ENCODE measurements around the gene COL20A1. TPM values are rescaled to one million over a fixed set of nuclear protein-coding genes. Genes with fewer than 3 reads are reported as not detected.

Gene COL20A1
- total RNA-seq, 2 experiments from 2014 or later: 0.05 TPM; not detected in 1

GRCh38 chr20:63325554-63326313, 32.7 kb downstream of the COL20A1 start:
- intact Hi-C loops (cut with micrococcal nuclease): no loop called here
- Mint-ChIP-seq H3K36me3 (ENCODE audit: low read depth) (no peaks in the 10 kb centered on the region), H3K4me3 (no peak overlapping the region), H3K27ac (no peak overlapping the region), H3K9me3 (no peaks in the 10 kb centered on the region), H3K4me1 (ENCODE audit: low read depth) (peaks cover 5% of the 10 kb centered on the region), H3K27me3 (ENCODE audit: low read depth) (peaks cover 3% of the 10 kb centered on the region)
- DNase-seq: no peak
- CTCF ChIA-PET: no interaction called here

- no peak overlapping the region for H3K4me3 Mint-ChIP-seq
- CTCF ChIA-PET: no interaction called here
Observed at GRCh38 chr20:63326314-63327230, 33.6 kb downstream of the COL20A1 start.

DNA sequence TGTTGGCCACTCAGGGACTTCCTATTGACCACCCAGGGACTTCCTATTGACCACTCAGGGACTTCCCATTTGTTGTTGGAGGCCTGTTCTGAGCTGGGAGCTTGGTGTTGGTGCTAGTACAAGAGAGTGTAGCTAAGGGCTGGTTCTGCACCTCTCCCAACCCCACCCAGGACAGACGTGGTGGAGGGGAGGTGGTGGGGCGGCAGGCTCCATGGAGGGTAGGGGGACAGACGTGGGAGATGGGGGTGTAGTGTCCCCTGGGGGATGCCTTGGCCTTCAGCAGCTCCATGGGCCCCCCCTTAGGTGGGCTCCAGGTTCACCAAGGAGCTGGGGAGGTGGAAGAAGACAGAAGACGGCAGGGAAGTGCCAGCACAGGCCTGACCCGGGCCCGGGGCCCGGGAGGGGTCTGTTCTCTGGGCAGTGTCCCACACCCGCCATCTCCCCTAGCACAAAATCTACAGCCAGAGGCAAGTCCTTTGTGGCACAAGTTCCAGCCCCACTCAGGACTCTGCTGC, 34.3 kb downstream of the COL20A1 start:
- intact Hi-C loops (cut with micrococcal nuclease): no loop called here
- no peak for DNase-seq
- peaks cover 10% of the 10 kb centered on the region for H3K9me3 Mint-ChIP-seq
- no peak overlapping the region for H3K4me3 Mint-ChIP-seq
- no peak overlapping the region for H3K27ac Mint-ChIP-seq
- H3K36me3 Mint-ChIP-seq (ENCODE audit: low read depth): no peaks in the 10 kb centered on the region
- CTCF ChIA-PET: no interaction called here
- peaks cover 5% of the 10 kb centered on the region for H3K4me1 Mint-ChIP-seq (ENCODE audit: low read depth)
- peaks cover 3% of the 10 kb centered on the region for H3K27me3 Mint-ChIP-seq (ENCODE audit: low read depth)

More at GRCh38 chr20:63326314-63327230, 33.6 kb downstream of the COL20A1 start:
- Mint-ChIP-seq H3K4me1 (ENCODE audit: low read depth) (peaks cover 5% of the 10 kb centered on the region), H3K36me3 (ENCODE audit: low read depth) (no peaks in the 10 kb centered on the region), H3K27ac (no peak overlapping the region), H3K9me3 (peaks cover 3% of the 10 kb centered on the region), H3K27me3 (ENCODE audit: low read depth) (peaks cover 3% of the 10 kb centered on the region)
- DNase-seq: no peak
- intact Hi-C loops (cut with micrococcal nuclease): no loop called here

- Mint-ChIP-seq H3K36me3 (ENCODE audit: low read depth) (no peaks in the 10 kb centered on the region), H3K9me3 (peaks cover 10% of the 10 kb centered on the region), H3K4me3 (no peak overlapping the region), H3K27ac (no peak overlapping the region), H3K27me3 (ENCODE audit: low read depth) (peaks cover 2% of the 10 kb centered on the region), H3K4me1 (ENCODE audit: low read depth) (peaks cover 5% of the 10 kb centered on the region)
- no peak for DNase-seq
- intact Hi-C loops (cut with micrococcal nuclease): no loop called here
- CTCF ChIA-PET: no interaction called here
Observed at GRCh38 chr20:63328026-63328700, 35.2 kb downstream of the COL20A1 start.

- Mint-ChIP-seq H3K36me3 (ENCODE audit: low read depth) (no peaks in the 10 kb centered on the region), H3K4me1 (ENCODE audit: low read depth) (peaks cover 5% of the 10 kb centered on the region), H3K9me3 (peaks cover 10% of the 10 kb centered on the region), H3K27ac (no peak overlapping the region), H3K27me3 (ENCODE audit: low read depth) (no peaks in the 10 kb centered on the region), H3K4me3 (no peak overlapping the region)
- intact Hi-C loops (cut with micrococcal nuclease): no loop called here
- CTCF ChIA-PET: no interaction called here
- DNase-seq: no peak
Observed at GRCh38 chr20:63328718-63329275, 35.8 kb downstream of the COL20A1 start.

GRCh38 chr20:63329331-63330083, 36.5 kb downstream of the COL20A1 start:
- peaks cover 5% of the 10 kb centered on the region for H3K4me1 Mint-ChIP-seq (ENCODE audit: low read depth)
- H3K36me3 Mint-ChIP-seq (ENCODE audit: low read depth): no peaks in the 10 kb centered on the region
- intact Hi-C loops (cut with micrococcal nuclease): no loop called here
- DNase-seq: no peak
- H3K27me3 Mint-ChIP-seq (ENCODE audit: low read depth): no peaks in the 10 kb centered on the region
- CTCF ChIA-PET: no interaction called here
- H3K27ac Mint-ChIP-seq: no peak overlapping the region
- H3K9me3 Mint-ChIP-seq: peaks cover 10% of the 10 kb centered on the region
- H3K4me3 Mint-ChIP-seq: no peak overlapping the region

GRCh38 chr20:63330084-63330760, 37.2 kb downstream of the COL20A1 start:
- Mint-ChIP-seq H3K27ac (no peak overlapping the region), H3K27me3 (ENCODE audit: low read depth) (no peaks in the 10 kb centered on the region), H3K36me3 (ENCODE audit: low read depth) (no peaks in the 10 kb centered on the region), H3K4me1 (ENCODE audit: low read depth) (peaks cover 5% of the 10 kb centered on the region), H3K9me3 (peaks cover 10% of the 10 kb centered on the region), H3K4me3 (no peak overlapping the region)
- intact Hi-C loops (cut with micrococcal nuclease): no loop called here
- CTCF ChIA-PET: no interaction called here
- DNase-seq: no peak

- H3K27me3 Mint-ChIP-seq (ENCODE audit: low read depth): peaks cover 5% of the 10 kb centered on the region
- intact Hi-C loops (cut with micrococcal nuclease): no loop called here
- peaks cover 5% of the 10 kb centered on the region for H3K4me1 Mint-ChIP-seq (ENCODE audit: low read depth)
- no peak for DNase-seq
- H3K27ac Mint-ChIP-seq: no peak overlapping the region
- H3K4me3 Mint-ChIP-seq: no peak overlapping the region
- no peaks in the 10 kb centered on the region for H3K36me3 Mint-ChIP-seq (ENCODE audit: low read depth)
- CTCF ChIA-PET: no interaction called here
- H3K9me3 Mint-ChIP-seq: peaks cover 10% of the 10 kb centered on the region
Observed at GRCh38 chr20:63330940-63331339, 38.0 kb downstream of the COL20A1 start.

DNA sequence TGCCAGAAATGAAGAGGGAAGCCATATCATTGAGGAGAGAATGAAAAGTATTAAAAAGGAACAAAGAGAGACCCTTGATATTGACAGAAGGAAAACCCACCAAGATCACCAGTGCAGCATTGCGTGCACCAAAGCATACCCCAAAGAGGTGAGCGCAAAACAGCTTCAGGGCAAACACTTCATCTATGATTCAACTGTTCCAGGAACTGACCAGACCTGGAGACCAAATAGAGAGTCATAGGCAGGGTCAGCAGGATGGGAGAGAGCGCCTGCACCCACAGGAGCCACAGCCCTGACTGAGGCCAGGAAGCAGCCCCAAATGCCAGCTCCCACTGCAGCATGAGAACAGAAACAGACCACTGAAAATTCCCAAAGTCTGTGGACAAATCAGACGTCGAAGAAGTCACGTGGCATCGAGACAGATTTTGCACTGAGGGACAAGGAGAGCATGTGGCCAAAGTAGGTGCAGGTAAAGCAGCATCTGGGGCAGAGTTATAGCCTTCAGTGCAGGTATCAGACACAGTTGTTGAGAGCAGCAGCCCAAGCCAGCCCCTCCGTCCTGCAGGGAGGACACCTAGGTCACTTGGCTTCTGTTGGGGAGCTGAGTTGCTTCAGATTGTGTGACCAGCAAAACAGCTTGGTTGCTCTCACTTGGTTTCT, 38.9 kb downstream of the COL20A1 start:
- no peak for DNase-seq
- Mint-ChIP-seq H3K4me3 (no peak overlapping the region), H3K27ac (no peak overlapping the region), H3K36me3 (ENCODE audit: low read depth) (no peaks in the 10 kb centered on the region), H3K9me3 (peaks cover 10% of the 10 kb centered on the region), H3K4me1 (ENCODE audit: low read depth) (peaks cover 2% of the 10 kb centered on the region), H3K27me3 (ENCODE audit: low read depth) (peaks cover 6% of the 10 kb centered on the region)
- CTCF ChIA-PET: no interaction called here
- intact Hi-C loops (cut with micrococcal nuclease): no loop called here

- no peak for DNase-seq
- CTCF ChIA-PET: no interaction called here
- Mint-ChIP-seq H3K4me1 (ENCODE audit: low read depth) (no peaks in the 10 kb centered on the region), H3K4me3 (no peak overlapping the region), H3K27ac (no peak overlapping the region), H3K36me3 (ENCODE audit: low read depth) (no peaks in the 10 kb centered on the region), H3K27me3 (ENCODE audit: low read depth) (peaks cover 9% of the 10 kb centered on the region), H3K9me3 (peaks cover 10% of the 10 kb centered on the region)
- intact Hi-C loops (cut with micrococcal nuclease): no loop called here
Observed at GRCh38 chr20:63332488-63333240, 39.7 kb downstream of the COL20A1 start.
